IMR-90 (cell line): Measurements from ENCODE around the gene UAP1.

ENCODE experiments used
- CEBPB ChIP-seq: IDR thresholded peaks from 2 replicates; pipeline ENCODE4 v1.6.1; 2012; ENCODE audit warnings: low read depth, low read length, improper control_type of control experiment
- CHD1 ChIP-seq: IDR thresholded peaks from 2 replicates; pipeline ENCODE4 v1.6.1; 2012; ENCODE audit warnings: low read depth, low read length, improper control_type of control experiment
- CTCF ChIP-seq: conservative IDR thresholded peaks from 2 replicates; pipeline ENCODE4 v1.5.1; 2012; ENCODE audit warnings: mild to moderate bottlenecking, low read depth, low read length, improper control_type of control experiment
- ELK1 ChIP-seq: fragments of 150-350 bp; IDR thresholded peaks from 2 replicates; pipeline ENCODE4 v1.6.1; 2016; ENCODE audit warnings: low read depth, mild to moderate bottlenecking, low read length, moderate library complexity, borderline replicate concordance
- FOS ChIP-seq: fragments of 150-350 bp; IDR thresholded peaks from 2 replicates; pipeline ENCODE4 v1.6.1; 2016; ENCODE audit warnings: low read depth, low read length
- NFE2L2 ChIP-seq: fragments of 150-350 bp; IDR thresholded peaks from 2 replicates; pipeline ENCODE4 v1.6.1; 2016; ENCODE audit warnings: low read depth, mild to moderate bottlenecking, low read length
- POLR2A ChIP-seq: IDR thresholded peaks from 2 replicates; pipeline ENCODE4 v1.6.1; 2012; ENCODE audit warnings: mild to moderate bottlenecking, low read depth, low read length
- RAD21 ChIP-seq: IDR thresholded peaks from 2 replicates; pipeline ENCODE4 v1.6.1; 2012; ENCODE audit warnings: low read length, improper control_type of control experiment
- RCOR1 ChIP-seq: IDR thresholded peaks from 2 replicates; pipeline ENCODE4 v1.6.1; 2012; ENCODE audit warnings: mild to moderate bottlenecking, low read length, improper control_type of control experiment; ENCODE audit not compliant: insufficient replicate concordance
- USF2 ChIP-seq: fragments of 150-350 bp; IDR thresholded peaks from 2 replicates; pipeline ENCODE4 v1.6.1; 2017; ENCODE audit warnings: mild to moderate bottlenecking, antibody characterized with exemption, low read length, low read depth

- TF ChIP-seq CTCF (no peak), POLR2A (no peak), ELK1 (no peak), RAD21 (no peak), RCOR1 (no peak), USF2 (no peak), CEBPB (no peak), FOS (no peak), CHD1 (no peak), NFE2L2 (no peak)
Measured at GRCh38 chr1:162599451-162599850, 37.9 kb downstream of the UAP1 start.
